Suppressor macrophage (primary cell): ENCODE data around the gene CD83.

ENCODE experiments used
- DNase-seq, 4 experiments: peaks; one replicate each; pipeline ENCODE4 v3.0.0-alpha.2; 2020 to 2022

Gene CD83

GRCh38 chr6:14126191-14126590, 8.6 kb downstream of the CD83 start:
- DNase-seq: peak in 2 of 4 experiments; percentile 44 to 46

GRCh38 chr6:14127611-14128010, 10.0 kb downstream of the CD83 start:
- no peak for DNase-seq

GRCh38 chr6:14128012-14128411, 10.4 kb downstream of the CD83 start:
- DNase-seq: no peak

- DNase-seq: no peak
These were observed 11.2 kb downstream of the CD83 start for GRCh38 chr6:14128746-14129145.

GRCh38 chr6:14129575-14129974, 12.0 kb downstream of the CD83 start:
- DNase-seq: peak in 2 of 4 experiments; percentile 43 to 53

- no peak for DNase-seq
These were observed 13.0 kb downstream of the CD83 start for GRCh38 chr6:14130435-14131075.

- DNase-seq: no peak
These were observed 14.0 kb downstream of the CD83 start for GRCh38 chr6:14131579-14131978.

- DNase-seq: no peak
These were observed 14.8 kb downstream of the CD83 start for GRCh38 chr6:14132244-14132920.

- no peak for DNase-seq
These were observed 15.3 kb downstream of the CD83 start for GRCh38 chr6:14132921-14133275.

GRCh38 chr6:14134211-14134910, 16.8 kb downstream of the CD83 start:
- no peak for DNase-seq

- DNase-seq: peak; percentile 55 to 80 (median 76)
These were observed 18.4 kb downstream of the CD83 start for GRCh38 chr6:14135893-14136539.

GRCh38 chr6:14138701-14139215, 21.2 kb downstream of the CD83 start:
- DNase-seq: no peak

- DNase-seq: no peak
These were observed 23.9 kb downstream of the CD83 start for GRCh38 chr6:14141351-14142062.

- DNase-seq: no peak
These were observed 24.5 kb downstream of the CD83 start for GRCh38 chr6:14142063-14142450.

- no peak for DNase-seq
These were observed 25.1 kb downstream of the CD83 start for GRCh38 chr6:14142511-14143223.

- DNase-seq: no peak
These were observed 25.7 kb downstream of the CD83 start for GRCh38 chr6:14143305-14143704.

- peak; percentile 79 to 86 (median 84) for DNase-seq
These were observed 27.1 kb downstream of the CD83 start for GRCh38 chr6:14144678-14145113.

- no peak for DNase-seq
These were observed 29.0 kb downstream of the CD83 start for GRCh38 chr6:14146506-14147096.

- no peak for DNase-seq
These were observed 30.3 kb downstream of the CD83 start for GRCh38 chr6:14147891-14148290.

GRCh38 chr6:14148471-14148870, 30.9 kb downstream of the CD83 start:
- no peak for DNase-seq

- peak in 2 of 4 experiments; percentile 62 to 66 for DNase-seq
These were observed 31.6 kb downstream of the CD83 start for GRCh38 chr6:14149053-14149738.
